GM20000 (cell line): Measurements from ENCODE around the gene SLC35F3.

Source experiments
- DNase-seq: peaks from one replicate; pipeline ENCODE4 v3.0.0; 2012; ENCODE audit warnings: low spot score
- TF ChIP-seq, protein P1 (sequence below): IDR thresholded peaks from 2 replicates; pipeline ENCODE4 v1.5.1; 2012; ENCODE audit warnings: mild to moderate bottlenecking, control low read depth; ENCODE audit errors: extremely low read depth, missing control alignments

The SLC35F3 gene

GRCh38 chr1:234001817-234002216 is 97.3 kb downstream of the SLC35F3 start:
- DNase-seq, result no peak
- TF ChIP-seq, protein P1, sequence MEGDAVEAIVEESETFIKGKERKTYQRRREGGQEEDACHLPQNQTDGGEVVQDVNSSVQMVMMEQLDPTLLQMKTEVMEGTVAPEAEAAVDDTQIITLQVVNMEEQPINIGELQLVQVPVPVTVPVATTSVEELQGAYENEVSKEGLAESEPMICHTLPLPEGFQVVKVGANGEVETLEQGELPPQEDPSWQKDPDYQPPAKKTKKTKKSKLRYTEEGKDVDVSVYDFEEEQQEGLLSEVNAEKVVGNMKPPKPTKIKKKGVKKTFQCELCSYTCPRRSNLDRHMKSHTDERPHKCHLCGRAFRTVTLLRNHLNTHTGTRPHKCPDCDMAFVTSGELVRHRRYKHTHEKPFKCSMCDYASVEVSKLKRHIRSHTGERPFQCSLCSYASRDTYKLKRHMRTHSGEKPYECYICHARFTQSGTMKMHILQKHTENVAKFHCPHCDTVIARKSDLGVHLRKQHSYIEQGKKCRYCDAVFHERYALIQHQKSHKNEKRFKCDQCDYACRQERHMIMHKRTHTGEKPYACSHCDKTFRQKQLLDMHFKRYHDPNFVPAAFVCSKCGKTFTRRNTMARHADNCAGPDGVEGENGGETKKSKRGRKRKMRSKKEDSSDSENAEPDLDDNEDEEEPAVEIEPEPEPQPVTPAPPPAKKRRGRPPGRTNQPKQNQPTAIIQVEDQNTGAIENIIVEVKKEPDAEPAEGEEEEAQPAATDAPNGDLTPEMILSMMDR, result no peak

DNA sequence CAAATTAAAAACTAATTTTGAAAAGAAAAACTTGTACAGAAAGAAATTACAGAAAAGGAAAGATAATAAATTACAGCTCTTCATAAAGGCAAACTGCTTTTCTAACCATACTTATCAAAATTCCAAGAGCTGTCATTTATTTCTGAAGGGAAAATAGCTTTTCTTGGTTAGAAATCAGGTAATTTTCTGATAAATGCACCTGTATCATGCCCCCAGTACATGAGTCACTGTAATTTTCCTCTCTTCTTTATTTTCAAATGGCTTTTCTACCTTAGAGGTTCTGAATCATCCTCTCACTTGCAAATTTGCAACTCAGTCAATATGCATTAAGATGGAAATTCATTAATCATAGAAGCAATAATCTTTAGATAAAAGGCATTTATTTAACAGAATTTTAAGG is 100.1 kb downstream of the SLC35F3 start:
- DNase-seq, result no peak
- TF ChIP-seq, protein P1, result no peak

DNA sequence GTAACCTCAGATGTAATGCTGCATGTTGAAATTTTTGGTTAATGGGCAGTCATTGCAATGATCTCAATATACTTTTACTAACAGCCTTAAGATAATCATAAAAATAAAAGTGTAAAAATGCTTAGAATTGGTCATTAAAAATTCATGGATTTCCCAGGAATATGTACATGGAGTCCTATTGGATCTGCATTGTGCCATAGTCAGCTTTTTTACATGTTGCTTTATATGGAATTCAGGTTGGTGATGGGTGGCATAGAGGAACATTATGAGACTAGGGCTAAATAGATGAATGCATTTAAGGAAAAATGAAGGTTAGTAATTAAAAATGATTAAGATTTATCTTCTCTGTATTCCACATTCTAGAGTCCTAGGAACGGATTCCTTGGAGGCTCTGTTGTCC is 103.2 kb downstream of the SLC35F3 start:
- TF ChIP-seq, protein P1, result no peak
- no peak for DNase-seq

- DNase-seq, result no peak
- TF ChIP-seq, protein P1, result no peak
Measured at GRCh38 chr1:234008591-234008990, 104.1 kb downstream of the SLC35F3 start.

DNA sequence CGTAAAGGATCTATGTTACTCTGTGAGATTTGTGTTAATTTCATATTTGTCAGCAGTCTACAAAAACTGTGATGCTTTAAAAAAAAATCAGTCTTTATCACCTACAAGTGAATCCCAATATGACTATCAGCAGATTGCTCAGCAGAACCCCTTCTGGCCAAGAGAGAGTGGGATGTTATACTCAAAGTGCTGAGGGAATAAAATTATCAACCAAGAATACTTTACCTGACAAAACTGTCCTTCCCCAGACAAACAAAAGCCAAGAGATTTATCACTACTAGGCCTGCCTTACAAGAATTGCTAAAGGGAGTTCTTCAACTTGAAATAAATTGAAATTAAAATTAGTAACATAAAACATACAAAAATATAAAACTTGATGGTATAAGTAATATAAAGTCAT is 105.2 kb downstream of the SLC35F3 start:
- TF ChIP-seq, protein P1, result no peak
- no peak for DNase-seq

GRCh38 chr1:234014208-234014607 is 109.7 kb downstream of the SLC35F3 start:
- no peak for DNase-seq
- TF ChIP-seq, protein P1, result no peak

DNA sequence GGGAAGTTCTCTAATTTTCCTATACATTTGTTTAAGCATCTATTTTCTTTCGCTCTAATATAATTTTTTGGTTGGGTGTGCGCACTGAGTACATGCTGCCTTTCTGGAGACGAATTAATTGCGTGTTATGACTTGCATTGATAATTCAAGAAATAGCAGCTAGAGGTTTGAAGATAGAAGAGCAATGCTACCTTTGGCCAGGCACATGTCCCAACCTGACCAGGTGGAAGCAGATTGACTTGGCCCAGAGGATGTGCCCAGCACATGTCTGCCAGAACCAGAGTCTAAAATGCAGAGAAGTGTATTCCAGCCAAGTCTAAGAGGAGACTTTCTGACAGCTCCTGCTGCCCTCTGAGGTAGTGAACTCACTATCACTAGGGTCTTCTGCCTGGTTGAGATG is 114.3 kb downstream of the SLC35F3 start:
- TF ChIP-seq, protein P1, result no peak
- no peak for DNase-seq
